K562 (cell line): ENCODE results near the gene ACADVL. TPM values are rescaled to one million over a fixed set of nuclear protein-coding genes. Genes with fewer than 3 reads are reported as not detected.

Experiments
- CBFA2T2 ChIP-seq: fragments of 450-650 bp; conservative IDR thresholded peaks from 2 replicates; pipeline ENCODE4 v1.6.1; 2017; ENCODE audit warnings: mild to moderate bottlenecking
- CCAR2 ChIP-seq: fragments of 200-400 bp; formaldehyde crosslinking; IDR thresholded peaks from 2 replicates; pipeline ENCODE4 v1.6.1; 2017; ENCODE audit warnings: mild to moderate bottlenecking, low read depth, low read length
- KHSRP ChIP-seq: fragments of 450-650 bp; IDR thresholded peaks from 2 replicates; pipeline ENCODE4 v1.6.1; 2017
- NR2F6 ChIP-seq: fragments of 450-650 bp; formaldehyde crosslinking; IDR thresholded peaks from 2 replicates; pipeline ENCODE4 v1.4.0; 2020; ENCODE audit warnings: mild to moderate bottlenecking
- TOE1 ChIP-seq, 2 experiments: fragments of 450-650 bp in 1 of 2; sonication (generic) in 1 of 2; formaldehyde crosslinking in 1 of 2; IDR thresholded peaks; 2 replicates each; pipeline versions ENCODE4 v1.7.1 to v1.8.0; 2016 to 2022; ENCODE audit warnings: borderline replicate concordance in 2 of 2, mild to moderate bottlenecking in 2 of 2, antibody characterized with exemption in 1 of 2, inconsistent platforms in 1 of 2, low read depth in 1 of 2, missing genetic modification reagents in 1 of 2, moderate library complexity in 1 of 2
- polyA plus RNA-seq, 8 experiments: library from polyadenylated mRNA; depleted of rRNA in 4 of 8; stranded (reverse) in 5 of 8; unstranded in 3 of 8; fragments of >200 nt; fragmentation: Nextera tagmentation in 2 of 8; fragmentation: Illumina TruSeq in 1 of 8; extraction: Ambion mirVana in 2 of 8; extraction: Trizol in 1 of 8; gene quantifications; 2 replicates each; pipeline versions ENCODE4 v1.2.1 to v1.2.3, GENCODE V29; 2011 to 2014; ENCODE audit warnings: inconsistent platforms in 1 of 8, missing spikeins in 1 of 8
- total RNA-seq, 7 experiments: library from RNA; depleted of rRNA in 6 of 7; stranded (reverse); fragments of >200 nt in 6 of 7; fragmentation: Illumina TruSeq in 2 of 7; extraction: Trizol in 2 of 7; gene quantifications; 2 replicates each; pipeline versions ENCODE4 v1.2.1 to v1.2.3, GENCODE V29; 2011 to 2021; ENCODE audit warnings: low replicate concordance in 1 of 7
- TF ChIP-seq, protein P1 (sequence below): fragments of 450-650 bp; IDR thresholded peaks from 2 replicates; pipeline ENCODE4 v1.6.1; 2016; ENCODE audit warnings: antibody characterized with exemption
- TF ChIP-seq, protein P2 (sequence below): sonication (generic); formaldehyde crosslinking; IDR thresholded peaks from 2 replicates; pipeline ENCODE4 v1.8.0; 2023; ENCODE audit warnings: missing genetic modification reagents, mild to moderate bottlenecking, borderline replicate concordance

Gene ACADVL
- total and polyA plus RNA-seq, 9 of the 15 experiments (the other 6 are each of a cell fraction or from before 2014, with no cell fraction given): 25.5 to 449 (median 214) TPM

DNA sequence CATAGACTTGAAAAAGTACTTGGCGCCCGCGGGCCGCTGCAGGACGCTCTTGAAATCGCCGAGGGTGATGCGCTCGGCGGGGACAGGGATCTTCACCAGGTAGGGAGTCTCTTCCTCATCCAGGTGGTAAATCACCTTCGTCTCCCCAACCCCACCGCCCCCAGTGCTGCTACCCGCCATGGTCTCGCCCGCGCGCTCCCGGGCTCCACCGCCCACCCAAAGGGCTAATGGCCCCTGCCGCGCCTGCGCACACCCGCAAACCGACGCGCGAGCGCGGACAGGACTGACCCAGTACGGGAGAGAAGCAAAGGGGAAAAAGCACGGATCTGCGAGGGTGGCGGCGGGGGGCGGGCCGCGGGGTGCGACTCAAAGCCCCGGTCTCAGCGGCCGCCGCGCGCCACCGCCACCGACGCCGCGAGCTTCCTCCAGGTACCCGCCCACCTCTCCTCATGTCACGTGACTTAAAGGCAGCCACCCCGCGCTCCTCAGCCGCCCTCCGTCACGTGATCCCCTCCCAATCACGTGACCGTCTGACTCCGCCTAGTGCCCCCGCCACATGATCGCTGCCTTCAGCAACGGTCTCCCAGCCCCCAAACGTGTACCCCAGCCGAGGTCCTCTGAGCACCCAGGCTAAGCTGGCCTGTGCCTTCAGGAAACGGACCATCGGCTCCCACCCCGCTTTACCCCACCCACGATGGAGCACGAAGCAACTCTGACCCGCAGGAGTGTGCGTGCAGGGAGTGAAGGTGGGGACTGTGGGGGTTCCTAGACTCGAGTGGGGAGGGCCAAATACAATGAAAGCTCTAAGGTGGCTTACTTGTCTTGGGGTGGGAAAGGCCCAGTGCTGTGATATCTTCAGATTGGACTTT is 14.6 kb downstream of the ACADVL start, which contains the start of gene DVL2 (continued):
- TF ChIP-seq NR2F6 (CRISPR knock-in tag) (peak; percentile 87), CBFA2T2 (peak; percentile 100), KHSRP (no peak), CCAR2 (no peak), TOE1 (IDR thresholded peaks at IDR 0.05; ENCODE audit: borderline replicate concordance) (peak; percentile 100), TOE1 (CRISPR knock-in tag; IDR thresholded peaks at IDR 0.05; ENCODE audit: borderline replicate concordance, low read depth) (no peak)
- TF ChIP-seq, protein P1, sequence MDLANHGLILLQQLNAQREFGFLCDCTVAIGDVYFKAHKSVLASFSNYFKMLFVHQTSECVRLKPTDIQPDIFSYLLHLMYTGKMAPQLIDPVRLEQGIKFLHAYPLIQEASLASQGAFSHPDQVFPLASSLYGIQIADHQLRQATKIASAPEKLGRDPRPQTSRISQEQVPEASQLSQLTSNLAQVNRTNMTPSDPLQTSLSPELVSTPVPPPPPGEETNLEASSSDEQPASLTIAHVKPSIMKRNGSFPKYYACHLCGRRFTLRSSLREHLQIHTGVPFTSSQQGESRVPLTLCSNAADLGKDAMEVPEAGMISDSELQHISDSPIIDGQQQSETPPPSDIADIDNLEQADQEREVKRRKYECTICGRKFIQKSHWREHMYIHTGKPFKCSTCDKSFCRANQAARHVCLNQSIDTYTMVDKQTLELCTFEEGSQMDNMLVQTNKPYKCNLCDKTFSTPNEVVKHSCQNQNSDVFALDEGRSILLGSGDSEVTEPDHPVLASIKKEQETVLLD: no peak; the same call in 1 of the 2 replicates
- TF ChIP-seq, protein P2, sequence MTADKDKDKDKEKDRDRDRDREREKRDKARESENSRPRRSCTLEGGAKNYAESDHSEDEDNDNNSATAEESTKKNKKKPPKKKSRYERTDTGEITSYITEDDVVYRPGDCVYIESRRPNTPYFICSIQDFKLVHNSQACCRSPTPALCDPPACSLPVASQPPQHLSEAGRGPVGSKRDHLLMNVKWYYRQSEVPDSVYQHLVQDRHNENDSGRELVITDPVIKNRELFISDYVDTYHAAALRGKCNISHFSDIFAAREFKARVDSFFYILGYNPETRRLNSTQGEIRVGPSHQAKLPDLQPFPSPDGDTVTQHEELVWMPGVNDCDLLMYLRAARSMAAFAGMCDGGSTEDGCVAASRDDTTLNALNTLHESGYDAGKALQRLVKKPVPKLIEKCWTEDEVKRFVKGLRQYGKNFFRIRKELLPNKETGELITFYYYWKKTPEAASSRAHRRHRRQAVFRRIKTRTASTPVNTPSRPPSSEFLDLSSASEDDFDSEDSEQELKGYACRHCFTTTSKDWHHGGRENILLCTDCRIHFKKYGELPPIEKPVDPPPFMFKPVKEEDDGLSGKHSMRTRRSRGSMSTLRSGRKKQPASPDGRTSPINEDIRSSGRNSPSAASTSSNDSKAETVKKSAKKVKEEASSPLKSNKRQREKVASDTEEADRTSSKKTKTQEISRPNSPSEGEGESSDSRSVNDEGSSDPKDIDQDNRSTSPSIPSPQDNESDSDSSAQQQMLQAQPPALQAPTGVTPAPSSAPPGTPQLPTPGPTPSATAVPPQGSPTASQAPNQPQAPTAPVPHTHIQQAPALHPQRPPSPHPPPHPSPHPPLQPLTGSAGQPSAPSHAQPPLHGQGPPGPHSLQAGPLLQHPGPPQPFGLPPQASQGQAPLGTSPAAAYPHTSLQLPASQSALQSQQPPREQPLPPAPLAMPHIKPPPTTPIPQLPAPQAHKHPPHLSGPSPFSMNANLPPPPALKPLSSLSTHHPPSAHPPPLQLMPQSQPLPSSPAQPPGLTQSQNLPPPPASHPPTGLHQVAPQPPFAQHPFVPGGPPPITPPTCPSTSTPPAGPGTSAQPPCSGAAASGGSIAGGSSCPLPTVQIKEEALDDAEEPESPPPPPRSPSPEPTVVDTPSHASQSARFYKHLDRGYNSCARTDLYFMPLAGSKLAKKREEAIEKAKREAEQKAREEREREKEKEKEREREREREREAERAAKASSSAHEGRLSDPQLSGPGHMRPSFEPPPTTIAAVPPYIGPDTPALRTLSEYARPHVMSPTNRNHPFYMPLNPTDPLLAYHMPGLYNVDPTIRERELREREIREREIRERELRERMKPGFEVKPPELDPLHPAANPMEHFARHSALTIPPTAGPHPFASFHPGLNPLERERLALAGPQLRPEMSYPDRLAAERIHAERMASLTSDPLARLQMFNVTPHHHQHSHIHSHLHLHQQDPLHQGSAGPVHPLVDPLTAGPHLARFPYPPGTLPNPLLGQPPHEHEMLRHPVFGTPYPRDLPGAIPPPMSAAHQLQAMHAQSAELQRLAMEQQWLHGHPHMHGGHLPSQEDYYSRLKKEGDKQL (CRISPR knock-in tag): no peak
